HG03520 (cell line): ENCODE results near the gene PSPC1.
"Not testable (repeated sequence)": the region's sequence is repeated elsewhere in the genome, so short reads cannot be mapped to it uniquely, and the experiment has no call there.

ENCODE experiments used
- ATAC-seq: cut with Tn5 transposase; IDR thresholded peaks from one replicate; pipeline ENCODE4 v1.9.1; 2021; ENCODE audit warnings: mild to moderate bottlenecking, moderate library complexity; ENCODE audit not compliant: unreplicated experiment

The PSPC1 gene, protein sequence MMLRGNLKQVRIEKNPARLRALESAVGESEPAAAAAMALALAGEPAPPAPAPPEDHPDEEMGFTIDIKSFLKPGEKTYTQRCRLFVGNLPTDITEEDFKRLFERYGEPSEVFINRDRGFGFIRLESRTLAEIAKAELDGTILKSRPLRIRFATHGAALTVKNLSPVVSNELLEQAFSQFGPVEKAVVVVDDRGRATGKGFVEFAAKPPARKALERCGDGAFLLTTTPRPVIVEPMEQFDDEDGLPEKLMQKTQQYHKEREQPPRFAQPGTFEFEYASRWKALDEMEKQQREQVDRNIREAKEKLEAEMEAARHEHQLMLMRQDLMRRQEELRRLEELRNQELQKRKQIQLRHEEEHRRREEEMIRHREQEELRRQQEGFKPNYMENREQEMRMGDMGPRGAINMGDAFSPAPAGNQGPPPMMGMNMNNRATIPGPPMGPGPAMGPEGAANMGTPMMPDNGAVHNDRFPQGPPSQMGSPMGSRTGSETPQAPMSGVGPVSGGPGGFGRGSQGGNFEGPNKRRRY

DNA sequence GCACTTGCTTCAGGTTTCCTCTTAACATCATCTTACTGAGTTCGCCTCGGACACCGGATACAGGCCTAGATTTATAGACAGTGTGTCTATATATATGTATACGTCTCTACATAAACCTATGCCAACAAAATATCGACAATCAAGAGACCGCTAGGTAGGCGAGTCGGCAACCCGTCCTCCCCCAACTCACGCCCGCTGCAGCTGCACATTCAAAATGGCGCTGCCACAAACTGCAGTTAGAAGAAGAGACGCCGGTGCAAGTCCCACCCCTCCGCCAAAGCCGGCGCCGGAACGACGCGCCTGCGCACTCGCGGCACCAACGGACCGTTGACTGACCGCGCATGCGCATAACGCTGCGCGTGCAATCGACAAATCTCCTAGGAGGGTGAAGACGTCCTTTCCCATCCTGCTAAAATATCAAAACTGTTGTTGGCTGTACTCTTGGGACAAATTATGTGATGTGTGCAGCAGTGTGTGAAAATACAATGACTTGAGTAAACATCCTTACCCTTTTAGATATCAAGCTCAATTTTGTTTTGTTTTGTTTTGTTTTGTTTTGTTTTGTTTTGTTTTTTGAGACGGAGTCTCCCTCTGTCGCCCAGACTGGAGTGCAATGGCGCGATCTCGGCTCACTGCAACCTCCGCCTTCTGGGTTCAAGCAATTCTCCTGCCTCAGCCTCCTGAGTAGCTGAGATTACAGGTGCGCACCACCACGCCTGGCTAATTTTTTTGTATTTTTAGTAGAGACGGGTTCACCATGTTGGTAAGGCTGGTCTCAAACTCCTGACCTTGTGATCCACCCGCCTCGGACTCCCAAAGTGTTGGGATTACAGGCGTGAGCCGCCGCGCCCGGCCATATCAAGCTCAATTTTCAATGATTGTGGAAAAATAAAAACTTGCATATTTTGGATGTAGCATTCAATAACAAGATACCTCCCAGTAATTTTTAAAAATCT is at the start of gene PSPC1:
Gene PSPC1 (minus strand): TSS at position 219 of the 956 bp plus-strand sequence. CDS start 188 bp downstream, at position 31.
- ATAC-seq = peak; percentile 83

DNA sequence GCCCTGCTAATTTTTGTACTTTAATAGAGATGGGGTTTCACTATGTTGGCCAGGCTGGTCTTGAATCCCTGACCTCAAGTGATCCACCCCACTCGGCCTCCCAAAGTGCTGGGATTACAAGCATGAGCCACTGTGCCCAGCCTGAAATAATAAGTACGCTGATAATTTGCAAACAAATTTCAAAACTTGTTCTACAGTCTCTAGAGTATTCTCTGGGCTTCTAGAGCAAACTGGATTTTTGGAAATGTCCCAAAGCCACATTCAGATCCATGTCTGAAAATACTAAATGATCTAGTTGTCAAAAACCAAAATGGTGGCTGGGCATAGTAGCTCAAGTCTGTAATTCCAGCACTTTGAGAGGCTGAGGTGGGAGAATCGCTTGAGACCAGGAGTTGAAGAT is 39.9 kb upstream of the PSPC1 start:
- no peak for ATAC-seq

DNA sequence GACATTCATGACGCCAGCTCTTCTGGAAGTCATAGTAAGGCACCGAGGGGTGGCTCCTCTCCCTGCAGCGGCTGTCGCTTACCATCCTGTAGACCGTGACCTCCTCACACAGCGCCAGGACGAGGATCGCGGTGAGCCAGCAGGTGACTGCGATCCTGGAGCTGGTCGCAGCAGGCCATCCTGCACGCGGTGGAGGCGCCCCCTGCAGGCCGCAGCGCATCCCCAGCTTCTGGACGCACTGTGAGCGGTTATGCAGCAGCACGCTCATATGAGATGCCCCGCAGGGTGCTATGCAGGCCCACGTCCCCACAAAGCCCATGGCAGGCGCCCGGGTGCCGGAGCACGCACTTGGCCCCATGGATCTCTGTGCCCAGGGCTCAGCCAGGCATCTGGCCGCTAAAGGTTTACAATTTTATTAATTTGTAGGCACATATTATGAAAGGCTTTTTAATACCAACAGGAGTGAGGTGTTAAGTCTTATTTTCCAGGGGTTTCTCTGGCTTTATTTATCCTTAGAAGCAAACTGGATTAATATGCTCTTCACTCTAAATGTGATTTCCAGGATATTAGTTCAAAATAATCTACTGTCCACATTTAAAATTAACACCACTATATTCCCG is 35.6 kb upstream of the PSPC1 start:
- ATAC-seq = no peak

DNA sequence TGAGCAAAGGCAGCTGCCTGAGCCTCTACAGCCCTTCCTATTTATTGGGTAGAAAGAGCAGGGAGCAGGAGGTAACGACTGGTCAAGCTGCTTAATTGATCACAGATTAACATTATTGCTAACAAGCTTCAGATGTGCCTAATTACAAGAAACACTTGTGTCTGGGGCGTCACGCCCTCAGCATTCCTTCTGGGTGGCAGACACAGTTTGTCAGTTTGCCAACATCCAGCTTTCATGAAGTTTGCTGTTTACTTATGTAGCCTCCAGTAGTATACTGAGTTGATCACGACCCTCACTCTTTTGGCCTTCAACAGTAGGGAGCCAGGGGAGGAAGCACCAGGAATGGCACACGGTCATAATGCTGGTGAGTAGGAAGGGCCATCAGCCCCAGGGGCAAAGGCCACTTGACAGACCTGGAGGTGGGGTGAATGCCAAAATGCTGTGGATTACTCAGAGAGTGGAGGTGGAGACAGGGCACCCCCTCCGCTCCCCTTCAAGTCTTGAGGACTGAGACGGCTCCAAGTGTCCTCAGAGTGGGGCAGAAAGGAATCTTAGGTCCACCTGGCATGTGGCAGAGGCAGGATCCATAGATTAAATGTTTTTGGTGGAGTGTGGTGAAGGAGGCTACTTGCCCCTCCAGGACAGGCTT is 34.9 kb upstream of the PSPC1 start:
- ATAC-seq = no peak

DNA sequence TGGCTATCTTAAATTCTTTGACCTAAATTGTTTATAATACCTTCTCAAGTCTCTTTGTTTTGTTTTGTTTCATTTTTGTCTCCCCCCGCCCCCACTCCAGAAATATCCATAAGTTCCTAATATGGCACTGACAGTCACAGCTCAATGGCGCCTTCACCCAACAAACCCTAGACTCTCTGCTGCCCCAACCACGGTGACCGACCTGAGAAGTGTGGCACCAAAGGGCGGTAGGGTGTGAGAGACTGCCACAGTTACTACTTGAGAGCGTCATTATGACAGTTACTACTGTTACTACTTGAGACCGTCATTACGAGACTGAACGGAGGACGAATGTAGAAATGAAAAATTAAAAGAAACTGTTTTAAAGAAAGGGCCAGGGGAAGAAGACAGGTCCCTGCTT is 34.4 kb upstream of the PSPC1 start:
- no peak for ATAC-seq

- ATAC-seq = not testable (repeated sequence)
Observed at GRCh38 chr13:19815842-19816241, 33.1 kb upstream of the PSPC1 start.

DNA sequence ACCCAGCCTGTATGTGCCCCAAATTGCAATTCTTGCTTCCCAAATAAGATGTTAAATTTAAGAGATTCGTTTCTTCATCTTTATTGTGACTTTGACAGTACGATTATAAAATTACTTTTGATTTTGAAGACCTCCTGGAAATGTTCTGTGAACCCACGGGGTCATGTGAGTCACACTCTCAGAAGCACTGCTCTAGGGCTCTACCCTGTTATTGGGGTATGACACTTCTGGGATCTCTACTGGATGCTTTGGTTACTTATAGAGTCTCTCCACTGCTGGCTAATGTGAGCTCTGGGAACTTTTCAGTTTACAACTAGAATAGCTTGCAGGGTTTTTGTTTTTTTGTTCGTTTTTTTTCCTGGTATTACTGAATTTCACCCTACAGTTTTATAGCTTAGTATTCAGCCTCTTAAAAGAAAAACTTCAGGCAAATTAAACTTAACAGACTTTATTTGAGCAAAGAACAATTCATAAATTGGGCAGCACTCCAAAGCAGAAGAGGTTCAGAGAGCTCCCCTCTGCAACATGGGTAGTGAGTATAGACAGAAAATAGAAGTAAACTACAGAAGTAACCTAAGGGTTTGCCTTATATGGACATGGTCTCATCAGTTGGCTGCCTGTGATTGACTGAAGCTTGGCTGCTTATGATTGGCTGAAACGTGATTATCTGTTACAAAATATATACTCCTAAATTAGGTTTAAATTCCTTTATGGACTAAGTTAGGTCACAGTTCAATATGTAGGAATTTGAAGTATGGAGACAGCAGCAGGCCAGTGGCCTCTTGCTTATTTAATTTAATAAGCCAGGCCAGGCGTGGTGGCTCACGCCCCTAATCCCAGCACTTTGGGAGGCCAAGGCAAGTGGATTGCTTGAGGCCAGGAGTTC is 28.5 kb upstream of the PSPC1 start:
- no peak for ATAC-seq

- ATAC-seq = no peak
Observed at GRCh38 chr13:19810151-19810550, 27.4 kb upstream of the PSPC1 start.

- ATAC-seq = no peak
Observed at GRCh38 chr13:19805765-19806164, 23.0 kb upstream of the PSPC1 start.

DNA sequence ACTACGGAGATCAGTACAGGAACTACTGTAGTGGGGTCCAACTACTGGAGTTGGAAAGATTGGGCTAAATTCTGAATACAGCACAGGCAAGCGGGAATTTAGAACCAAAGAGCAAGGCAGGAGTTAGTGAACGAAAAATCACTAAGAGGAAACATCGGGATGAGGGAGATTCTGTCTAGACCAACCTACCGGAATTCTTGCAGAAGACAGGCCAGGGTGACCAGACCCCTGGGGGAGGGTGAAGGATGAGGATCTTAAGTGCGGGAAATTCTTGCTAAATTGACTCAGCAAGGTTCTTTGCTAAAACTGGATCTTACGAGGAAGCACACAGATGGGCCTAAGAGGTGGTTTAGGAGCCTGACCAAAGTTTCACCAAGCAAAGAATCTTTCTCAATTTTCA is 13.2 kb upstream of the PSPC1 start:
- no peak for ATAC-seq

GRCh38 chr13:19794631-19795030 is 11.9 kb upstream of the PSPC1 start:
- ATAC-seq = no peak

- ATAC-seq = no peak
Observed at GRCh38 chr13:19791953-19792537, 9.3 kb upstream of the PSPC1 start.

GRCh38 chr13:19782049-19782726 is 557 bp downstream of the PSPC1 start:
- peak; percentile 38 for ATAC-seq

- no peak for ATAC-seq
Observed at GRCh38 chr13:19781526-19781925, 1.2 kb downstream of the PSPC1 start.

GRCh38 chr13:19780753-19781418 is 1.9 kb downstream of the PSPC1 start:
- not testable (repeated sequence) for ATAC-seq

GRCh38 chr13:19772306-19772705 is 10.4 kb downstream of the PSPC1 start:
- ATAC-seq = no peak

GRCh38 chr13:19769854-19770253 is 12.9 kb downstream of the PSPC1 start:
- no peak for ATAC-seq

DNA sequence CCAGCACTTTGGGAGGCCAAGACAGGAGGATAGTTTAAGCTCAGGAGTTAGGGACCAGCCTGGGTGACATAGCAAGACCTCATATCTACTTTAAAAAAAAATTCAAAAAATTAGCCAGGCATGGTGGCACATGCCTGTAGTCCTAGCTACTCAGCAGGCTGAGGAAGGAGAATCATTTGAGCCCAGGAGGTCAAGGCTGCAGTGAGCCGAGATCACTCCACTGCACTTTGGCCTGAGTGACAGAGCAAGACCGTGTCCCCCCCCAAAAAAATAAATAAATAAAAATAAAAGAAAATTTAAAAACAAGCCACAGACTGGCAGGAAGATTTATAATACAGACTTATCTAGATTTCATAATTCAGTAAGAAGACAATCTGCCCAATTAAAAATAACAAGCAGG is 14.8 kb downstream of the PSPC1 start:
- no peak for ATAC-seq
